GM21423 (cell line): ENCODE results near the gene DCDC2.
"Not testable (repeated sequence)": the region's sequence is repeated elsewhere in the genome, so short reads cannot be mapped to it uniquely, and the experiment has no call there.

ENCODE experiments used
- ATAC-seq: cut with Tn5 transposase; IDR thresholded peaks from one replicate; pipeline ENCODE4 v1.9.1; 2021; ENCODE audit warnings: mild to moderate bottlenecking, moderate library complexity; ENCODE audit not compliant: unreplicated experiment

The DCDC2 gene

DNA sequence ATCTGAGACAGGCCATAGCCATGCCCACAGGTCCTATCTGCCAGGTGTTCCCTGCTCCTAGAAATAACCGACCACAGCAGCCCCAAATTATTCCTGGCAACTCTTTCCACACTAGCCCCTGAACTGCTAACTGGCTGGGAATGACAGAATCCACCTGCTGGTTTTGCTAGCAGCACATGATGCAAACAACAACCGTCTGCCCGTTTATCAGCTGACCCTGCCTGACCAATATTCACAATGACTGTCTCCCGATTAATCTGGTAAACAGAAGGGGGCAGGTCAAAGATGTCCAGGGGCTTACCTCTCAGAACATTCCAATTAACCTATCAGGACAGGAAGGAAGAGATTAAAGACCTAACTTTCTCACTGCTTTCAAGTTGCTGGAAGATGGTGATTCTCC, 130.3 kb downstream of the DCDC2 start:
- ATAC-seq: no peak

- ATAC-seq: no peak
Observed at GRCh38 chr6:24226541-24226940, 131.3 kb downstream of the DCDC2 start.

DNA sequence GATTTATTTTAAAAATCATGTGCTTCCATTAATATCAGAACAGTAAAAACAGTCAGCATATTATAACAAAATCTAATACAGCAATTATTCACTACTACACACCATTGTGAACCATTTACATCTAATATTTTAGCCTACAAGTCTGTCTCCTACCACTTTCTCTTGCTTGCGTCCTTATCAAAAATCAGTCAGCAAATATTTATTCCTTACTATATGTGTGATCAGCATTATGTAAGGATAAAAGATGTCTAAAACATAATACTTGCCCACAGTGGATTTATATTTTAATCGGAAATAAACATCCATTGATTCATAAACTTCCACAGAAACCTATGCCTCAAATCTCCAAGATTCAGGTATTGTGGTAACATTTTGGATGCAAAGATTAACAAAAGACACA, 132.0 kb downstream of the DCDC2 start:
- no peak for ATAC-seq

DNA sequence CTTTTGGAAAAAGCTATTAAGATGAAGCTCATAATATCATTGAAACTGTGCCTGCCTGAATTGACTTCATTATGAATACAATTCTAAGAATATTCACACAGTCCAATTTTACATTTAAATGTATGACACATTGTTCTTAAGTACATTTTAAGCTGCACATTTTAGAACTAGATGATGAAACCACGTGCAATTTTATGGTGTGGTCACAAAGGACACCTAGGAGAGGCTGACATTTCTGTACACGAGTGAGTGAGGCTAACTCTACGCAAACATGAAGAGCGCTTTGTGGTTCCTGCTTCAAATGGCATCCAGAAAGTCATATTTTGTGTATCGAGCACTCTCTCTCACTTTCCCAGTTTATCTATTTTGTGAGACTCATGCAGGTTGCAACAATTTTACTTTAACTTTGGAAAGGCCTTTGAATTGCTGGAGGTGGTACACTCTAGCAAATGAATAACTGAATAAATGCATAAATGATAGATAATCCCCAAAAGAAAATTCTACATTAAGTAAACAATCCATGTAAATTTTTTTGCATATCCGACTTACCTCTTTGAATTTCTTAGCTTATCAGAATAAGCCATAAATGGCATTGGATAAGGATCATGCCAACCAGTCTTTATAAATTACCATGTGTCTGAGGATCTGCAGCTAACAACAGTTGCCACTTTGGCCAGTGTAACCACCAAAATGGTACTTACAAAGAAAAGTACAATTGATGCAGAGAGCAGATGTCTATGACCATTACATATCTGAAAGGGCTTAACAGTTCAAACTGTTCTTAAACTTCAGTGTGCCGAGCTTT, 134.5 kb downstream of the DCDC2 start:
- no peak for ATAC-seq

- no peak for ATAC-seq
Observed at GRCh38 chr6:24219670-24220069, 138.2 kb downstream of the DCDC2 start.

GRCh38 chr6:24214984-24215383, 142.9 kb downstream of the DCDC2 start:
- no peak for ATAC-seq

GRCh38 chr6:24207413-24207812, 150.4 kb downstream of the DCDC2 start:
- no peak for ATAC-seq

- peak; percentile 52 for ATAC-seq
Observed at GRCh38 chr6:24205020-24205492, 152.8 kb downstream of the DCDC2 start.

DNA sequence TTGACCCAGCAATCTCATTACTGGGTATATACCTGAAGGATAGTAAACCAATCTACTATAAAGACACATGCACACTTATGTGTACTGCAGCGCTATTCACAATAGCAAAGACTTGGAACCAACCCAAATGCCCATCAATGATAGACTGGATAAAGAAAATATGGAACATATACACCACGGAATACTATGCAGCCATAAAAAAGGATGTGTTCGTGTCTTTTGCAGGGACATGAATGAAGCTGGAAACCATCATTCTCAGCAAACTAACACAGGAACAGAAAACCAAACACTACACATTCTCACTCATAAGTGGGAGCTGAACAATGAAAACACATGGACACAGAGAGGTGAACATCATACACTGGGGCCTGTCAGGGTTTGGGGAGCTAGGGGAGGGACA, 153.7 kb downstream of the DCDC2 start:
- ATAC-seq: not testable (repeated sequence)

GRCh38 chr6:24197892-24198291, 160.0 kb downstream of the DCDC2 start:
- ATAC-seq: no peak

DNA sequence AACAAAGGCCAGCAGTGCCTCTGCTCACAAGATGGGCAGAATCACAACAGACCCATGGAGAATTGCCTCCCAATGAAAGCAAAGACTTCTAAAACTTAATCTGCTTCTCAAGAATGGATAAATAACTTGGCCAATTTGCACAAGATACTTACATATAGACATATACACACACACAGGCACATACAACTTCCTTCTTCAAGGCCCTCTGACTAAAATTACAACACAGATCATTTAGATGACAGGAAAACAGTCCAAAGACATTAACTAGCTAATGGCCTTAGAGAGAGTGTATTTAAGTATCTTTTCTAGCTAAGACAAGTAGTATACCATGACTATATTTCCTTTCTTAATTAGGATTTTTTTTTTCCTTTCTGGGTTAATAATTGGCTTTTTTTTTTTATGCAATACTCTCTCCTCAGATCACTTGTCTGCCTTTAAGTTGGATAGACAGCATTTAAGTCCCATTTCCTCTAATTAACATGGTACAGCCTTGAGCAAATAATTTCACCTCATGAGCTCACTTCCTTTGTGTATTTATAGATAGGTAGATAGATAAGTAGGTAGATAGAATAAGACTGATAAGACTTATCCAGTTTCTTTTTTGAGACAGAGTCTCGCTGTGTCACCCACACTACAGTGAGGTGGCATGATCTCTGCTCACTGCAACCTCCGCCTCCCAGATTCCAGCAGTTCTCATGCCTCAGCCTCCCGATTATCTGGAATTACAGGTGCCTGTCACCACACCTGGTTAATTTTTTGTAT, 161.8 kb downstream of the DCDC2 start:
- no peak for ATAC-seq

DNA sequence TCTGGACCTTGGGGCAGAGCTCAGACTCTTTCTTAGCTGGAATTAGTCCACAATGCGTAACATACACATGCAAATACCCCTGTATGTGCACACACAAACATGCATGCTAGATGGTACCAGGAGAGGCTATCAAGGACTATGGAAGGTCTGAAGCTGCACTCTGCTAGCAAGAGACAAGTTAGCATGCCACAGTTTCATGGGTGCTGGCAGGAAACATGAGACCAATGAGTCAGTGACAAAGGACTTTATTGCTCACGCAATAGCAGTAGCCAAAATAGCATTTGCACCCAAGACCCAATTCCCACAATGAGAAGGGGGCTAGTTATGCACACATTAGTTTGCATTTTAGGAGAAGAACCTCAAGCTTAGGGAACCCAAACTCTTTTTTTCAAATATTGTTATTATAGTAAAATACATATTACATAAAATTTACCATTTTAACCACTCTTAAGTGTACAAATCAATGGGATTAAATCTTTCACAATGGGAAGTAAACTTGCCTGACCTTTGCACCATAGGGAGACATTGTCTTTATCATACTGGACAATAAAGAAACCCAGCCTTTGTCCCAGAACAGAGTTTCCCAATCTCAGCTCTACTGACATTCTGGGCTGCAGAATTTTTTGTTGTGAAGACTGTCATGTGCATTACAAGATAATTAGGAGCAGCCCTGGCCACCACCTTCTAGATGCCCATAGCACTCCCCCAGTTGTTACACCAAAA, 162.7 kb downstream of the DCDC2 start:
- no peak for ATAC-seq

GRCh38 chr6:24193364-24193763, 164.5 kb downstream of the DCDC2 start:
- ATAC-seq: no peak

GRCh38 chr6:24191346-24191745, 166.5 kb downstream of the DCDC2 start:
- ATAC-seq: no peak

- no peak for ATAC-seq
Observed at GRCh38 chr6:24188578-24189080, 169.2 kb downstream of the DCDC2 start.

- no peak for ATAC-seq
Observed at GRCh38 chr6:24187965-24188577, 169.8 kb downstream of the DCDC2 start.

GRCh38 chr6:24186349-24186748, 171.5 kb downstream of the DCDC2 start:
- no peak for ATAC-seq

DNA sequence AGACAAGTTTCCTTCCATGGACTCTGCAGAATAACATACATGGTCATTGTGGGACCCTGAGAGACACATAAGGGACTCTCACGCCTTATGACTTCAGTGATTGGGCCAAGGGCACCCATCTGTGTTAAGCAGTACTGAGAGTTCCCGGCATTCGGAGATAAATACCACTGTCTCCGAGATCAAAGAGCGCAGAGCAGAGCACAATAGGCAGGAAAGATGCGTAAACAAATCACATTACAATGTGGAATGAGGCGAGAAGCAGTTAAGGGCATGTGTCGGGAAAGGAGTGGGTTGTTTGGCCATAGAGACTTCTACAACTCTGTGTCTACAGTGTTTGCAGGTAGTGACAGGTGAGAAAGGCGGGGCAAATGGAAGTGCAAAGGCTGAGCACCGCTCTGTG, 174.3 kb downstream of the DCDC2 start:
- no peak for ATAC-seq

DNA sequence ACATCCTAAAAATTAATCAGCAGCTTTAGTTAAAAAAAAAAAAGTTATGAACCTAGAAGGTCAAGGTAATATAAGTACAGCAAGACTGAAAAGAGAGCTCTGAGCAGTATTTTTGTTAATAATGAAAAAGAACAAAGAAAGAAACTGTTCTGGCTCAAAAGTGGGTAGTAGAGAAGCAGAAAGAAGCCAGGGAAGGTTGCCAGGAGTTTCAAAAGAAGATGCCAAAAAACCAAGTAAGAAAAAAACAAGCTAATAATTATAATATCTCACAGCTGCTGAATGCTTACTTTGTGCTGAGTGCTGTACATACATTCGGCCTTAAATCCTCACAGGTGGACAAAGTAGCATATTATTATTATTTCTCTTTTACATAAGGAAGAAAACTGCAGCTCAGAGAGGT, 200.0 kb downstream of the DCDC2 start:
- ATAC-seq: no peak

GRCh38 chr6:24154121-24154520, 203.7 kb downstream of the DCDC2 start:
- ATAC-seq: no peak

DNA sequence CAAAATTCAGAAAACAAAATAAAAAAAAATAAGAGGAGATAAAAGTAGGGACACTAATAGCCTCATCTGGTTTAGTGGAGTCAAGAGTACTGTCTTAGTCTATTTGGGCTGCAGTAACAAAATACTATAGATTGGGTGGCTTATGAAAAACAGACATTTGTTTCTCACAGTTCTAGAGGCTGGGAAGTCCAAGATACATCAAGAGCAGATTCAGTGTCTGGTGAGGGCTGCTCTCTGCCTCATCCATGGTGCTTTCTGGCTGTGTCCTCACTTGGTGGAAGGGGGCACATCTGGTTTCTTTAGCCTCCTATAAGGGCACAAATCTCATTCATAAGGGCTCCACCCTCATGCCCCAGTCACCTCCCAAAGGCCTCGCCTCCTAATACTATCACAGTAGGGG, 205.8 kb downstream of the DCDC2 start:
- ATAC-seq: no peak
